Fibroblast of mammary gland (primary cell): ENCODE data around the gene TINAG.

Experiments used
- DNase-seq: peaks from one replicate; pipeline ENCODE4 v3.0.0-alpha.2; 2010; ENCODE audit warnings: low read depth
- H3K4me3 ChIP-seq: 2 replicates; pipeline ENCODE4 v1.5.1; 2011; ENCODE audit warnings: low read depth, mild to moderate bottlenecking, low read length, moderate library complexity; ENCODE audit not compliant: control insufficient read depth
- TF ChIP-seq, protein P1 (sequence below): conservative IDR thresholded peaks from 2 replicates; pipeline ENCODE4 v1.5.1; 2011; ENCODE audit warnings: low read depth, low read length, inconsistent platforms; ENCODE audit not compliant: control insufficient read depth, insufficient read depth

The TINAG gene, protein sequence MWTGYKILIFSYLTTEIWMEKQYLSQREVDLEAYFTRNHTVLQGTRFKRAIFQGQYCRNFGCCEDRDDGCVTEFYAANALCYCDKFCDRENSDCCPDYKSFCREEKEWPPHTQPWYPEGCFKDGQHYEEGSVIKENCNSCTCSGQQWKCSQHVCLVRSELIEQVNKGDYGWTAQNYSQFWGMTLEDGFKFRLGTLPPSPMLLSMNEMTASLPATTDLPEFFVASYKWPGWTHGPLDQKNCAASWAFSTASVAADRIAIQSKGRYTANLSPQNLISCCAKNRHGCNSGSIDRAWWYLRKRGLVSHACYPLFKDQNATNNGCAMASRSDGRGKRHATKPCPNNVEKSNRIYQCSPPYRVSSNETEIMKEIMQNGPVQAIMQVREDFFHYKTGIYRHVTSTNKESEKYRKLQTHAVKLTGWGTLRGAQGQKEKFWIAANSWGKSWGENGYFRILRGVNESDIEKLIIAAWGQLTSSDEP

DNA sequence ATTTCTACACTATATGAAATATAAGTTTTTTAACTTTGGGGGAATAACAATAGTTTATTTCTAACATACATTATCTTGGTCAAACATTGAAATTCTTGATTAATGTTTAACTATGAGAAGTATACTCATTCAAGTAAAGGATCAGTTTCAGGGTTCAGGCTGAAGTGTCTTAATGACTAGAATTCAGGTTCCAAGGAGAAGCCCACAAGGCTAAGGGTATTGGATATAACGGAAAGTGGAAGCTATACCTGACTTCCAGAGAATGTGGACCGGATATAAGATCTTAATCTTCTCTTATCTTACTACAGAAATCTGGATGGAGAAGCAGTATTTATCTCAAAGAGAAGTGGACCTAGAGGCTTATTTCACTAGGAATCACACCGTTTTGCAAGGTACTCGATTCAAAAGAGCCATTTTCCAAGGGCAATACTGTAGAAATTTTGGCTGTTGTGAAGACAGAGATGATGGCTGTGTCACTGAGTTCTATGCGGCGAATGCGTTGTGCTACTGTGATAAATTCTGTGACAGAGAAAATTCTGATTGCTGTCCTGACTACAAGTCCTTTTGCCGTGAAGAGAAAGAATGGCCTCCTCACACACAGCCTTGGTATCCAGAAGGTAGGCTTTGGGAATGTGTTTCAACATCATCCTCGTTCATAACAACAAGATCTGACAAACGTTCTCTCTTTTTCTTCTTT lies at the start of gene TINAG:
TSS of gene TINAG (plus strand) at position 153 of the 697 bp plus-strand sequence. CDS start at position 263, 110 bp downstream.
- H3K4me3 ChIP-seq: no peak within 1 kb of the TSS
- TF ChIP-seq, protein P1, sequence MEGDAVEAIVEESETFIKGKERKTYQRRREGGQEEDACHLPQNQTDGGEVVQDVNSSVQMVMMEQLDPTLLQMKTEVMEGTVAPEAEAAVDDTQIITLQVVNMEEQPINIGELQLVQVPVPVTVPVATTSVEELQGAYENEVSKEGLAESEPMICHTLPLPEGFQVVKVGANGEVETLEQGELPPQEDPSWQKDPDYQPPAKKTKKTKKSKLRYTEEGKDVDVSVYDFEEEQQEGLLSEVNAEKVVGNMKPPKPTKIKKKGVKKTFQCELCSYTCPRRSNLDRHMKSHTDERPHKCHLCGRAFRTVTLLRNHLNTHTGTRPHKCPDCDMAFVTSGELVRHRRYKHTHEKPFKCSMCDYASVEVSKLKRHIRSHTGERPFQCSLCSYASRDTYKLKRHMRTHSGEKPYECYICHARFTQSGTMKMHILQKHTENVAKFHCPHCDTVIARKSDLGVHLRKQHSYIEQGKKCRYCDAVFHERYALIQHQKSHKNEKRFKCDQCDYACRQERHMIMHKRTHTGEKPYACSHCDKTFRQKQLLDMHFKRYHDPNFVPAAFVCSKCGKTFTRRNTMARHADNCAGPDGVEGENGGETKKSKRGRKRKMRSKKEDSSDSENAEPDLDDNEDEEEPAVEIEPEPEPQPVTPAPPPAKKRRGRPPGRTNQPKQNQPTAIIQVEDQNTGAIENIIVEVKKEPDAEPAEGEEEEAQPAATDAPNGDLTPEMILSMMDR: no peak
- no peak for DNase-seq

DNA sequence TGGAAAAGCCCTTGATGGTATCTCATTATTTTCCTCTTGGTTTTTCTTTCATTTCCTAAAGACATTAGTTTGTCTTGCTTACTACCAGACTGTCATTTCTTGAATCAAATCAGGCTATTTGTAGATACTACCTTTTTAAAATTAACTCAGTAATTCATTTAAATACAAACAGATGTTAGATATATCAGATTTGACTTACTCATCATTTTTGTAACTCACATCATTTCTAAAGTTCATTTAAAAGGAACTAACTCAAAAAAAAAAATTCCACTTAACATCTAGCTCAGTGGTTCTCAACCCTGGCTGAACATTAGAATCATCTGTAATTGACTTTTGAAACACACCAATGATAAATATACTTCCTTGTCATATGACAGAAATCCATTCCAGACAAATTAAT lies 48.2 kb upstream of the TINAG start:
- DNase-seq: no peak
- TF ChIP-seq, protein P1: no peak
- no peak overlapping the region for H3K4me3 ChIP-seq

DNA sequence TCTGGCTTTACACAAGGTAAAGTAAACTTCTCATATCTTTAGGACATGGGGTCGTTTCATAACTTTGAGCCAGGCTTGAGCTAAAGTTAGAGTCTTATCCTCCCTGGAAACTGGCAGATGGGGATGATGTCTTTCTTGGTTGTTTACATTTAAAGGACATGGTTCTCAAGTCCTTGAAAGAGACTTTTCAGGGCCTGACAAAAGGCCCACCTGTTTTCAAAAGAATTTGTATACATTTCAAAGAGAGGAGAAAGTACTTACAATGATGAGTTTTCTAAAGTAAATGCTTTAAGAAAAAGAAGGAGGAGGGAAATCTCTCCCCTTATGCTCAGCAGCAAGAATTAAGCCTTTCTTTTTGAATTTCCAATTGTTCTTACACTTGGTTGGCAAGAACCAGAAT lies 45.7 kb upstream of the TINAG start:
- TF ChIP-seq, protein P1: no peak
- H3K4me3 ChIP-seq: no peak overlapping the region

DNA sequence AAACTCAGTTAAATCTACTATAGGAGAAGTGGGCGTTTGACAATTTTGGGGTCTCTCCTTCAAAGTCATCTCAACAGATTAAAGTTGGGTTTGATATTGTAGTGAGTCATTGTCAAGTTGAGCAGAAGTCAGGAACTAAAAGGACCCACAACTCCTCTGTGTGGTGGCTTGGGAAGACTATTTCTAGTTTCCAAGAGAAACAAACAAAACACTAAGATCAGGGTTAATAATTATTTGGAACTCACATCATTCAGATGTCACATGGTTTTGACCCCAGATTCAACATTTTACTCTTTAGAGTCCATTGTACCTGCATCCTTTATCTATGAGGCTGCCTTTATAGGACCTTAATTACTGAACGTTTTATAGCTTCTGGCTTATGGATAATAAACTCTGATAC lies 45.3 kb upstream of the TINAG start:
- DNase-seq: no peak
- H3K4me3 ChIP-seq: no peak overlapping the region
- TF ChIP-seq, protein P1: no peak

More for the DNA sequence above, 45.7 kb upstream of the TINAG start:
- no peak for DNase-seq

DNA sequence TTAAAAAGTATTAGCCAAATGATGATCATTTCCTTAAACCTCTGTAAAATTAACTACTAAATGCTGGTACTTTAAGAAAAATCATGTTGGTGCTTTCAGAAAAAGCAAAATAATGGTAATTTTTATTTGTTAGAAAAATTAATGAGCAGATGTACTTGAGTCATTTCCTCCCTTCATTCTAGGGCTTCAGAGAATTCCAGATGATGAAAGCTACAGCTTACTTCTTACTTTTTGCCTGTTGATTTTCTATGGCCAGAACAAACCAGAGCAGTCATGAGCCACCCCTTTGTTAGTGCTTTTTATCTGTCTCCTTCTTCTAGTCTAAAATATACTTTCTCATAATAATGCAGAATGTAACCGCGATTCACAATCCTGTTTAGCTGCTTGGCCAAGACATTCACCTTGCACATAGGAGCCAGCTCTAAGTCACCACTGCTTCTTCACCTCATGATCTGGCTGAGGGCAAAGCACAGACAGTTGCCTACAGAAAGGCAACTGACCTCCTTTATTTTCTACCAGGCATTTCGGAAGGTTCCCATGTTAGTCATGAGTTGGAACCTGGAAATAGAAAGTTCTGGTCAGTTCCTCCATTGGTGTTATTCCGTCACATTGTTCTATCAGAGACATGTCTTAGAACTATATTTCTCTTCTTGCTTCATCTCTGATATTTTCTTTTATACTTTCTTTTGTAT lies 43.5 kb upstream of the TINAG start:
- TF ChIP-seq, protein P1: no peak
- peak; percentile 39 for DNase-seq

DNA sequence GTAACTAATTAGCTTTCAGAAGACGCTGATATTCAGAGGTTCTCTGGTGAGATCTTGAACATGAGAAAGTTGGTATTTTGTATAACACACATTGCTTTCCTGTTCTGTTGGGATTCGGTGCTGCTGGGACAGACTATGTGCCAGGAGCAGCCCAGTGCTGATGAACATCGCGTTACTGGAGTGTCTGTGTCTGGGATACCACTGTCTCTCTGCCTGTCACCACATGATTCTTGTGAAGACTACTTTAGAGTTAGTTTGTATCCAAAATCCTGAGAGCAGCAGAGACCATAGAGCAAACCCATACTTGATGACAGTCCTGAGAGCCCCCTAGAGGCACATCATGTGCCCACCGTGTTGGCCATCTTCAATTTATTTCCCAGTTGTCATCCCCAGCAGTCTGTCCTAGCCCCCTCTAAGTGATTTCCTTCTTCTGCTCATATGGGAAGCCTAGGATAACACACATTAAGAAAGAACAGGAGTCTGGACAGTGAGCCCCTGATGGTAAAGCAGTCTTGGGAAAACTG lies 41.8 kb upstream of the TINAG start:
- H3K4me3 ChIP-seq: no peak overlapping the region
- TF ChIP-seq, protein P1: no peak
- no peak for DNase-seq

More for the DNA sequence above, 43.5 kb upstream of the TINAG start:
- no peak overlapping the region for H3K4me3 ChIP-seq
